HepG2 (cell line): ENCODE measurements around the gene CCDC121. TPM values are rescaled to one million over a fixed set of nuclear protein-coding genes. Genes with fewer than 3 reads are reported as not detected.

Source experiments
- ATAC-seq: fragments of 200-7000 bp; cut with Tn5 transposase; 3 replicates; pipeline ENCODE4 v1.9.1; 2020; ENCODE audit warnings: mild to moderate bottlenecking, moderate library complexity
- Bru-seq: library from RNA; stranded (reverse); fragments of 400-500 nt; gene quantifications from one replicate; lab custom pipeline; 2021; lab: Mats Ljungman, UMichigan
- BruChase-seq, 2 experiments: library from RNA; stranded (reverse); fragments of 400-500 nt; gene quantifications; one replicate each; lab custom pipeline; 2021; lab: Mats Ljungman, UMichigan
- BruUV-seq: library from RNA; stranded (reverse); fragments of 400-500 nt; replicated peaks from 2 replicates; lab custom pipeline; 2021; lab: Mats Ljungman, UMichigan
- CTCF ChIA-PET: fragments of 300-600 bp; formaldehyde crosslinking; extraction: SDS; loops from one replicate; lab custom pipeline; 2021; ENCODE audit warnings: low total read pairs, inconsistent platforms, low intra/inter-chr PET ratio; lab: Yijun Ruan, JAX
- POLR2A ChIA-PET: fragments of 350-600 bp; sonication (Branson Sonifier 250); formaldehyde crosslinking; loops from one replicate; lab custom pipeline; 2020; ENCODE audit warnings: antibody characterized with exemption, inconsistent platforms; lab: Yijun Ruan, JAX
- DNase-seq: peaks from one replicate; pipeline ENCODE4 v3.0.0-alpha.2; 2015; ENCODE audit warnings: low spot score
- FAIRE-seq: peaks from 3 replicates; lab custom pipeline; 2011; peaks lifted over from hg19 to GRCh38; lab: Jason Lieb, UNC
- H2AFZ ChIP-seq: one replicate; pipeline ENCODE4 v1.6.1; 2011; ENCODE audit warnings: low read length, inconsistent platforms
- H3K27ac ChIP-seq: fragments of 300-600 bp; 3 replicates; pipeline ENCODE4 v1.8.0; 2011; ENCODE audit warnings: mixed run types, mild to moderate bottlenecking, mixed read lengths, low read length, inconsistent platforms; ENCODE audit not compliant: insufficient read depth; ENCODE audit errors: extremely low read length
- H3K27me3 ChIP-seq, 2 experiments: fragments of 200-600 bp in 1 of 2; 2 replicates in 1 of 2; 3 replicates in 1 of 2; pipeline versions ENCODE4 v1.6.0 to v1.8.0; 2011; ENCODE audit warnings: low read length in 2 of 2, mild to moderate bottlenecking in 2 of 2, moderate library complexity in 2 of 2, inconsistent platforms in 1 of 2; ENCODE audit not compliant: insufficient read depth in 2 of 2, control insufficient read depth in 1 of 2
- H3K36me3 ChIP-seq, 2 experiments: fragments of 200-600 bp in 1 of 2; replicated peaks in 1 of 2; 2 replicates in 1 of 2; 3 replicates in 1 of 2; pipeline versions ENCODE4 v1.5.1 to v1.8.0; 2011; ENCODE audit warnings: low read length in 2 of 2, inconsistent platforms in 1 of 2; ENCODE audit not compliant: insufficient read depth in 2 of 2, control insufficient read depth in 1 of 2
- H3K4me1 ChIP-seq: 2 replicates; pipeline ENCODE4 v1.5.1; 2012; ENCODE audit warnings: low read length, inconsistent platforms; ENCODE audit not compliant: insufficient read depth
- H3K4me2 ChIP-seq: 2 replicates; pipeline ENCODE4 v1.6.0; 2011; ENCODE audit warnings: low read depth, low read length, inconsistent platforms
- H3K4me3 ChIP-seq, 3 experiments: fragments of 200-600 bp in 1 of 3; sonication (generic), shearing (Covaris generic) in 1 of 3; replicated peaks in 1 of 3; 2 replicates each; pipeline ENCODE4 v1.5.1; 2011 to 2016; ENCODE audit warnings: low read length in 3 of 3, inconsistent platforms in 2 of 3, low read depth in 2 of 3, mild to moderate bottlenecking in 2 of 3, control low read depth in 1 of 3, mixed read lengths in 1 of 3; ENCODE audit not compliant: insufficient read depth in 1 of 3
- H3K79me2 ChIP-seq: one replicate; pipeline ENCODE4 v1.6.1; 2011; ENCODE audit warnings: low read length, inconsistent platforms; ENCODE audit not compliant: insufficient read depth
- H3K9ac ChIP-seq: 2 replicates; pipeline ENCODE4 v1.6.0; 2011; ENCODE audit warnings: mild to moderate bottlenecking, low read depth, low read length, inconsistent platforms; ENCODE audit not compliant: insufficient read depth
- H3K9me3 ChIP-seq: 2 replicates; pipeline ENCODE4 v1.5.1; 2012; ENCODE audit warnings: mild to moderate bottlenecking, low read length
- H4K20me1 ChIP-seq: 2 replicates; pipeline ENCODE4 v1.6.0; 2011; ENCODE audit warnings: inconsistent platforms, mild to moderate bottlenecking, low read length, moderate library complexity; ENCODE audit not compliant: insufficient read depth
- CREB1 ChIP-seq, 2 experiments: fragments of 450-650 bp in 1 of 2; IDR thresholded peaks; 2 replicates each; pipeline ENCODE4 v1.6.1; 2016 to 2017; ENCODE audit warnings: control low read depth in 1 of 2, mild to moderate bottlenecking in 1 of 2, missing compliant biosample characterization in 1 of 2, missing genetic modification characterization in 1 of 2
- DNMT1 ChIP-seq: sonication (generic); formaldehyde crosslinking; IDR thresholded peaks from 2 replicates; pipeline ENCODE4 v1.5.1; 2020; ENCODE audit warnings: mild to moderate bottlenecking, missing genetic modification reagents
- E2F2 ChIP-seq: sonication (generic); formaldehyde crosslinking; IDR thresholded peaks from 2 replicates; pipeline ENCODE4 v1.4.0; 2020; ENCODE audit warnings: missing genetic modification reagents, borderline replicate concordance
- HMGA1 ChIP-seq: sonication (generic); formaldehyde crosslinking; conservative IDR thresholded peaks from 2 replicates; pipeline ENCODE4 v1.4.0; 2020; ENCODE audit warnings: missing genetic modification reagents
- HOXD1 ChIP-seq: sonication (generic); formaldehyde crosslinking; IDR thresholded peaks from 2 replicates; pipeline ENCODE4 v1.5.0; 2020; ENCODE audit warnings: missing genetic modification reagents
- KMT2A ChIP-seq: sonication (generic); formaldehyde crosslinking; IDR thresholded peaks from 2 replicates; pipeline ENCODE4 v1.4.0; 2020; ENCODE audit warnings: missing genetic modification reagents
- MYC ChIP-seq: sonication (generic); formaldehyde crosslinking; IDR thresholded peaks from 2 replicates; pipeline ENCODE4 v1.9.0; 2021; ENCODE audit warnings: missing genetic modification reagents, borderline replicate concordance
- SKI ChIP-seq: fragments of 450-650 bp; IDR thresholded peaks from one replicate; pipeline ENCODE4 v1.6.1; 2018; ENCODE audit warnings: mild to moderate bottlenecking; ENCODE audit not compliant: partially characterized antibody
- SOX5 ChIP-seq: IDR thresholded peaks from 2 replicates; pipeline ENCODE4 v1.6.1; 2016; ENCODE audit warnings: borderline replicate concordance
- TAF15 ChIP-seq: fragments of 200-400 bp; formaldehyde crosslinking; IDR thresholded peaks from one replicate; pipeline ENCODE4 v1.6.1; 2018; ENCODE audit warnings: mild to moderate bottlenecking, low read depth, low read length; ENCODE audit not compliant: poor library complexity, severe bottlenecking
- TBX3 ChIP-seq: fragments of 450-650 bp; IDR thresholded peaks from 2 replicates; pipeline ENCODE4 v1.6.1; 2017; ENCODE audit warnings: antibody characterized with exemption, mild to moderate bottlenecking, inconsistent platforms, borderline replicate concordance
- TOPORS ChIP-seq: sonication (generic); formaldehyde crosslinking; IDR thresholded peaks from 2 replicates; pipeline ENCODE4 v1.8.0; 2023; ENCODE audit warnings: mild to moderate bottlenecking, missing genetic modification reagents
- ZNF235 ChIP-seq: sonication (generic); formaldehyde crosslinking; IDR thresholded peaks from 2 replicates; pipeline ENCODE4 v1.8.1; 2023; ENCODE audit warnings: mild to moderate bottlenecking, missing genetic modification reagents, borderline replicate concordance
- ZNF501 ChIP-seq: sonication (generic); formaldehyde crosslinking; IDR thresholded peaks from 2 replicates; pipeline ENCODE4 v1.5.1; 2020; ENCODE audit warnings: mild to moderate bottlenecking, moderate library complexity, missing genetic modification reagents
- ZNF567 ChIP-seq: sonication (generic); formaldehyde crosslinking; IDR thresholded peaks from 2 replicates; pipeline ENCODE4 v1.8.1; 2023; ENCODE audit warnings: mild to moderate bottlenecking, missing genetic modification reagents, borderline replicate concordance
- ZSCAN20 ChIP-seq: sonication (generic); formaldehyde crosslinking; IDR thresholded peaks from 2 replicates; pipeline ENCODE4 v1.4.0; 2020; ENCODE audit warnings: missing genetic modification reagents, mild to moderate bottlenecking, borderline replicate concordance
- WGBS: methylation state at CpG from one replicate; pipeline ENCODE4 v1.1.6; 2017; ENCODE audit warnings: low lambda C conversion rate; 5-methylcytosine and 5-hydroxymethylcytosine counted together
- in situ Hi-C: cut with HindIII; loops from 2 replicates; pipeline ENCODE4 v1.10.0; 2017; ENCODE audit warnings: low pct_unique_long_range_greater_than_20kb; ENCODE audit not compliant: extremely low pct_ligation_motif_present
- intact Hi-C: fragments of 100-400 bp; cut with micrococcal nuclease; formaldehyde crosslinking; loops from one replicate; pipeline ENCODE4 v1.10.0; 2022; ENCODE audit not compliant: unreplicated experiment
- long read RNA-seq, 2 experiments: library from RNA in 1 of 2; library from polyadenylated mRNA in 1 of 2; stranded (forward) in 1 of 2; unstranded in 1 of 2; transcript quantifications; one replicate each; pipeline ENCODE4 v2.0.0, GENCODE V29; 2019 to 2022
- polyA minus RNA-seq, 3 experiments: library from RNA; depleted of rRNA, polyadenylated mRNA; stranded (reverse); fragments of >200 nt; gene quantifications; 2 replicates each; pipeline ENCODE4 v1.2.3, GENCODE V29; 2011; ENCODE audit warnings: low replicate concordance in 1 of 3
- polyA plus RNA-seq, 8 experiments: library from polyadenylated mRNA; depleted of rRNA in 3 of 8; stranded (reverse) in 7 of 8; unstranded in 1 of 8; fragments of >200 nt; fragmentation: Illumina TruSeq in 4 of 8; extraction: Trizol in 4 of 8; gene quantifications; 2 replicates each; pipeline versions ENCODE4 v1.2.1 to v1.2.3, GENCODE V29; 2011 to 2016; ENCODE audit warnings: low read depth in 4 of 8, missing spikeins in 1 of 8, mixed read lengths in 1 of 8; ENCODE audit not compliant: insufficient read depth in 1 of 8
- total RNA-seq, 5 experiments: library from RNA; depleted of rRNA; stranded (reverse); fragments of >200 nt; fragmentation: Illumina TruSeq; extraction: Trizol; gene quantifications; 2 replicates each; pipeline ENCODE4 v1.2.3, GENCODE V29; 2016; ENCODE audit warnings: low read depth in 1 of 5

Gene CCDC121
- total RNA-seq (2016; rRNA removed; fragmentation: Illumina TruSeq; extraction: Trizol) (3.0 and 3.8 TPM in 2 replicates), polyA plus RNA-seq (2011; rRNA removed) (1.2 and 1.9 TPM in 2 replicates), polyA minus RNA-seq (2011; rRNA and poly(A)+ RNA removed; ENCODE audit: low replicate concordance) (0.46 and 0.49 TPM in 2 replicates), Bru-seq, nascent RNA (percentile 58 among the genes with signal in this experiment), BruChase-seq, experiment 1, labeled RNA remaining after a 6-hour chase (percentile 40 among the genes with signal in this experiment), BruChase-seq, experiment 2, labeled RNA remaining after a 2-hour chase (percentile 63 among the genes with signal in this experiment)
- 0.40 and 1.1 TPM in 2 replicates for total RNA-seq (2016; cell fraction: cytosol; rRNA removed; fragmentation: Illumina TruSeq; extraction: Trizol; ENCODE audit: low read depth)
- 3.4 and 4.4 TPM in 2 replicates for total RNA-seq (2016; cell fraction: insoluble cytoplasmic fraction; rRNA removed; fragmentation: Illumina TruSeq; extraction: Trizol)
- 2.0 TPM in 2 replicates for total RNA-seq (2016; cell fraction: membrane; rRNA removed; fragmentation: Illumina TruSeq; extraction: Trizol)
- 2.3 and 2.7 TPM in 2 replicates for total RNA-seq (2016; cell fraction: nucleus; rRNA removed; fragmentation: Illumina TruSeq; extraction: Trizol)
- polyA plus RNA-seq (2011; cell fraction: cytosol; rRNA removed), result 0.50 and 0.79 TPM in 2 replicates
- polyA plus RNA-seq (2011; cell fraction: nucleus; rRNA removed), result 0.61 and 0.88 TPM in 2 replicates
- 1.3 and 2.8 TPM in 2 replicates for polyA plus RNA-seq (2012)
- polyA plus RNA-seq (2016; cell fraction: cytosol; fragmentation: Illumina TruSeq; extraction: Trizol; ENCODE audit: low read depth), result 0.28 and 0.31 TPM in 2 replicates
- polyA plus RNA-seq (2016; cell fraction: insoluble cytoplasmic fraction; fragmentation: Illumina TruSeq; extraction: Trizol; ENCODE audit: low read depth), result 3.4 and 5.5 TPM in 2 replicates
- 0.83 and 1.1 TPM in 2 replicates for polyA plus RNA-seq (2016; cell fraction: membrane; fragmentation: Illumina TruSeq; extraction: Trizol; ENCODE audit: low read depth)
- polyA plus RNA-seq (2016; cell fraction: nucleus; fragmentation: Illumina TruSeq; extraction: Trizol; ENCODE audit: insufficient read depth, low read depth), result 3.8 and 3.9 TPM in 2 replicates
- polyA minus RNA-seq (2011; cell fraction: cytosol; rRNA and poly(A)+ RNA removed), result 0.79 and 1.1 TPM in 2 replicates
- polyA minus RNA-seq (2011; cell fraction: nucleus; rRNA and poly(A)+ RNA removed), result 1.9 and 2.6 TPM in 2 replicates
- long read RNA-seq, experiment 1, partial matches to known transcripts, result 1 of 2 reads
- long read RNA-seq, experiment 1, other reads (novel, unspliced or antisense), result 0 of 2 reads
- long read RNA-seq, experiment 2, result 0 reads

GRCh38 chr2:27628767-27629709, at the start of gene CCDC121, which contains the start of gene GPN1:
CCDC121 (minus strand) TSS chr2:27629012; CDS start chr2:27627799, 1,213 bp downstream.
GPN1 (plus strand) TSS chr2:27629050; CDS start chr2:27629059, 9 bp downstream.
- ATAC-seq (peak; percentile 98), FAIRE-seq (no peak), DNase-seq (peak; percentile 88)
- Histone ChIP-seq H3K9me3 (no peaks in the 10 kb centered on the region), H4K20me1 (no peaks in the 10 kb centered on the region), H3K79me2 (peaks cover 10% of the 10 kb centered on the region), H3K36me3 (peaks cover 7 to 33% of the 10 kb centered on the region in 2 experiments), H3K4me2 (peak within 1 kb of the TSS; percentile 97), H3K9ac (peak within 1 kb of the TSS; percentile 89), H3K27ac (peak within 1 kb of the TSS; percentile 65), H3K4me1 (peaks cover 24% of the 10 kb centered on the region), H2AFZ (peak within 1 kb of the TSS; percentile 94), H3K4me3 (peak within 1 kb of the TSS; percentile 83 to 99 (median 97)), H3K27me3 (no peaks in the 10 kb centered on the region; a peak in 1 of 5 replicates)
- intact Hi-C loops (loop anchor here (1.0 to 5.0 kb wide), 2 partner anchors 33 to 221 kb away; partner anchors contain the start of genes SLC4A1AP and SUPT7L), in situ Hi-C loops (no loop called here)
- TSS peak; percentile 55 for BruUV-seq
- under 1% methylated on average over 44 of the region's 44 CpGs for WGBS
- ChIA-PET POLR2A (interaction anchor here (0.6 to 2.9 kb wide), 11 partner anchors 16 to 558 kb away, joined by 3 to 25 read pairs (median 4); partner anchors contain the start of genes GTF3C2, NRBP1, OST4 and PPM1G), CTCF (no interaction called here)
- TF ChIP-seq ZNF567 (CRISPR knock-in tag) (peak; percentile 67; the same call in 1 of the 2 replicates), KMT2A (CRISPR knock-in tag) (peak; percentile 95), TBX3 (peak; percentile 33; the same call in 1 of the 2 replicates), CREB1 (IDR thresholded peaks at IDR 0.05) (peak; percentile 75), CREB1 (CRISPR knock-in tag; IDR thresholded peaks at IDR 0.05) (peak; percentile 62), SKI (peak; percentile 33), SOX5 (CRISPR knock-in tag) (peak; percentile 67; the same call in 1 of the 2 replicates), TOPORS (CRISPR knock-in tag) (peak; percentile 67; the same call in 1 of the 2 replicates), HMGA1 (CRISPR knock-in tag) (no peak), ZSCAN20 (CRISPR knock-in tag) (no peak), DNMT1 (peak; percentile 59; the same call in 1 of the 2 replicates), ZNF501 (peak; percentile 96), E2F2 (CRISPR knock-in tag) (no peak), HOXD1 (CRISPR knock-in tag) (peak; percentile 32; the same call in 1 of the 2 replicates), TAF15 (peak; percentile 20), ZNF235 (CRISPR knock-in tag) (no peak), MYC (CRISPR knock-in tag) (peak; percentile 90)
